ENCODE data around the gene CASK.

- TF ChIP-seq POLR2A (IDR thresholded peaks at IDR 0.05; ENCODE audit: low read depth, low read length) (no peak), POLR2AphosphoS5 (IDR thresholded peaks at IDR 0.05; ENCODE audit: low read depth, low read length) (no peak), TAF1 (IDR thresholded peaks at IDR 0.05; ENCODE audit: borderline replicate concordance, low read depth, low read length) (no peak)
Measured at GRCh38 chrX:41761169-41761568, 162.2 kb downstream of the CASK start.
